Ishikawa (cell line): Measurements from ENCODE around the gene TENM3.

Source experiments
- CEBPB ChIP-seq: IDR thresholded peaks from 2 replicates; pipeline ENCODE4 v1.6.1; 2012
- EGR1 ChIP-seq: IDR thresholded peaks from 2 replicates; pipeline ENCODE4 v1.6.1; 2012
- TCF12 ChIP-seq: IDR thresholded peaks from 2 replicates; pipeline ENCODE4 v1.6.1; 2012; ENCODE audit warnings: low read depth
- YY1 ChIP-seq: IDR thresholded peaks from 2 replicates; pipeline ENCODE4 v1.6.1; 2012; ENCODE audit warnings: low read depth
- ZBTB7A ChIP-seq: IDR thresholded peaks from 2 replicates; pipeline ENCODE4 v1.6.1; 2012; ENCODE audit warnings: low read depth

GRCh38 chr4:182840108-182840507, 596.9 kb downstream of the TENM3 start:
- TF ChIP-seq CEBPB (no peak), TCF12 (no peak), EGR1 (no peak), YY1 (no peak), ZBTB7A (no peak)
